OCI-LY7 (cell line): Measurements from ENCODE around the gene CYTH3. TPM values are rescaled to one million over a fixed set of nuclear protein-coding genes. Genes with fewer than 3 reads are reported as not detected.

Source experiments
- BruUV-seq: library from RNA; stranded (reverse); fragments of 400-500 nt; replicated peaks from 2 replicates; lab custom pipeline; 2021; lab: Mats Ljungman, UMichigan
- CTCF ChIA-PET: fragments of 300-600 bp; sonication (Branson Sonifier 250); formaldehyde crosslinking; loops from one replicate; lab custom pipeline; 2022; ENCODE audit warnings: antibody characterized with exemption; ENCODE audit not compliant: unreplicated experiment; lab: Charles Lee
- POLR2A ChIA-PET: fragments of 300-600 bp; sonication (Branson Sonifier 250); formaldehyde crosslinking; loops from one replicate; lab custom pipeline; 2022; ENCODE audit warnings: antibody characterized with exemption; lab: Charles Lee
- DNase-seq: peaks from one replicate; pipeline ENCODE4 v3.0.0-alpha.2; 2015; ENCODE audit warnings: low spot score
- H2AFZ ChIP-seq: fragments of 200-600 bp; sonication (generic), shearing (Covaris generic); 2 replicates; pipeline ENCODE4 v1.6.1; 2014; ENCODE audit warnings: mild to moderate bottlenecking, antibody characterized with exemption, low read length, moderate library complexity
- H3K27ac ChIP-seq: fragments of 200-600 bp; sonication (generic); 2 replicates; pipeline ENCODE4 v1.5.1; 2014; ENCODE audit warnings: mixed run types, low read depth, mild to moderate bottlenecking, moderate library complexity, low read length, inconsistent platforms; ENCODE audit not compliant: poor library complexity, severe bottlenecking
- H3K36me3 ChIP-seq: fragments of 200-600 bp; sonication (generic); 2 replicates; pipeline ENCODE4 v1.6.1; 2014; ENCODE audit warnings: mild to moderate bottlenecking, antibody characterized with exemption, low read length, moderate library complexity, mixed read lengths; ENCODE audit not compliant: insufficient read depth
- H3K4me1 ChIP-seq: fragments of 200-600 bp; sonication (generic); 2 replicates; pipeline ENCODE4 v1.5.1; 2014; ENCODE audit warnings: mild to moderate bottlenecking, low read length; ENCODE audit not compliant: insufficient read depth, poor library complexity, severe bottlenecking
- H3K4me2 ChIP-seq: fragments of 200-600 bp; sonication (generic); 2 replicates; pipeline ENCODE4 v1.6.1; 2014; ENCODE audit warnings: mild to moderate bottlenecking, low read length
- H3K4me3 ChIP-seq: fragments of 200-600 bp; sonication (generic); 2 replicates; pipeline ENCODE4 v1.5.1; 2014; ENCODE audit warnings: mild to moderate bottlenecking, low read depth, low read length; ENCODE audit not compliant: poor library complexity, severe bottlenecking
- H3K79me2 ChIP-seq: fragments of 200-600 bp; sonication (generic); 2 replicates; pipeline ENCODE4 v1.6.1; 2016; ENCODE audit warnings: low read depth, mild to moderate bottlenecking, low read length, moderate library complexity, mixed read lengths; ENCODE audit not compliant: insufficient read depth
- H3K9me2 ChIP-seq: fragments of 200-600 bp; sonication (generic); 2 replicates; pipeline ENCODE4 v1.6.1; 2016; ENCODE audit warnings: mild to moderate bottlenecking, low read length, mixed read lengths; ENCODE audit not compliant: insufficient read depth
- H3K9me3 ChIP-seq: fragments of 200-600 bp; sonication (generic); 2 replicates; pipeline ENCODE4 v1.6.1; 2014; ENCODE audit warnings: mild to moderate bottlenecking, mixed run types, low read length, mixed read lengths
- H4K20me1 ChIP-seq: fragments of 200-600 bp; sonication (generic); 2 replicates; pipeline ENCODE4 v1.6.1; 2014; ENCODE audit warnings: mild to moderate bottlenecking, antibody characterized with exemption, low read length, moderate library complexity, mixed read lengths; ENCODE audit not compliant: insufficient read depth
- EZH2phosphoT487 ChIP-seq: fragments of 200-600 bp; sonication (generic); IDR thresholded peaks from 2 replicates; pipeline ENCODE4 v1.6.1; 2018; ENCODE audit warnings: low read depth, borderline replicate concordance, mild to moderate bottlenecking, mixed run types, antibody characterized with exemption, low read length, moderate library complexity, mixed read lengths
- intact Hi-C: fragments of 100-400 bp; cut with micrococcal nuclease; formaldehyde crosslinking; loops from one replicate; pipeline ENCODE4 v1.10.0; 2022; ENCODE audit not compliant: unreplicated experiment
- total RNA-seq, 2 experiments: library from RNA; depleted of rRNA in 1 of 2; stranded (reverse); fragments of >200 nt in 1 of 2; shearing (Covaris generic) in 1 of 2; gene quantifications; 2 replicates each; pipeline ENCODE4 v1.2.3, GENCODE V29; 2014 to 2022
- TF ChIP-seq, protein P1 (sequence below): fragments of 200-600 bp; sonication (generic); conservative IDR thresholded peaks from 2 replicates; pipeline ENCODE4 v1.5.1; 2014; ENCODE audit warnings: mild to moderate bottlenecking, antibody characterized with exemption, low read length, moderate library complexity, mixed read lengths

CYTH3 gene
- total RNA-seq, 2 experiments from 2014 or later: 3.7 to 4.7 TPM

DNA sequence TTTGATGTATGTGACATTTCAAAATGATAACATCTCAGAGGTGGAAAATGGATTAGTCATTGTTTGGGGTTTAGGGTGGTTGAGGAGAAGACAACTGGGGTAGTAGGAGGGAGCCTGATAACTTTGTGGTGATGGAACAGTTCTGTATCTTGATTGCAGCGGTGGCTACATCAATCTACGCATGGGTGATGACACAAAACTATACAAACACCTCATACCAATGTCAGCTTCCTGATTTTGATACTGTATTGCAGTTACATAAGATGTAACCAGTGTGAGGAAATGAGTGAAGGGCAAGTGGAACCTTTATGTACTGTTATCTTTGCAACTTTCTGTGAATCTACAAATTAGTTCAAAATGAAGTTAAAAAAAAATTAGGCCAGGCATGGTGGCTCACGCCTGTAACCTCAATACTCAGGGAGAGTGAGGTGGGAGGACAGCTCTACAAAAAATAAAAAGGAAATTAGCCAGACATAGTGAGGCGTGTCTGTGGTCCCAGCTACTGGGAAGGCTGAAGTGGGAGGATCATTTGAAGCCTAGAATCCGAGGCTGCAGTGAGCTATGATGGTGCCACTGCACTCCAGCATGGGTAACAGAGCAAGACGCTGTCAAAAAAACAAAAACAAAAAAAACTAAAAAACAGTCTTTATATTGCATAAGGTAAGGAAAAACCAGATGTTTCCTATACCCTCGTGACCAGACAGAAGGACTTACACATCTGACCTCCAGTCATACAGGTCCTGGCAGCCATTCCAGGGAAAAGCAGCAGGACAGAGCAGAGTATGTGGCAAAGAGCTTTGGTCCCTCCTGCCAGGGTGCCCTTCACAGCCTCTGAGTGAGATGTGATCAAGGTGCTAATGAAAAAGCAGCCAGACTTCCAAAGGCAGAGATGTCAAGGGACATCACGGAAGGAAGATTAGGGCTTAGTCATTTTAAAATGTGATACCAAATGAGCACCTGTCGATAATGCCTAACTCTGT lies 50.8 kb downstream of the CYTH3 start:
- Histone ChIP-seq H3K9me3 (no peaks in the 10 kb centered on the region), H2AFZ (no peak overlapping the region), H3K36me3 (no peaks in the 10 kb centered on the region; the same call in 1 of the 2 replicates), H3K4me2 (no peak overlapping the region), H3K4me3 (no peak overlapping the region), H4K20me1 (no peaks in the 10 kb centered on the region), H3K79me2 (no peaks in the 10 kb centered on the region), H3K27ac (no peak overlapping the region), H3K4me1 (no peaks in the 10 kb centered on the region), H3K9me2 (no peaks in the 10 kb centered on the region)
- TF ChIP-seq EZH2phosphoT487: no peak
- TF ChIP-seq, protein P1, sequence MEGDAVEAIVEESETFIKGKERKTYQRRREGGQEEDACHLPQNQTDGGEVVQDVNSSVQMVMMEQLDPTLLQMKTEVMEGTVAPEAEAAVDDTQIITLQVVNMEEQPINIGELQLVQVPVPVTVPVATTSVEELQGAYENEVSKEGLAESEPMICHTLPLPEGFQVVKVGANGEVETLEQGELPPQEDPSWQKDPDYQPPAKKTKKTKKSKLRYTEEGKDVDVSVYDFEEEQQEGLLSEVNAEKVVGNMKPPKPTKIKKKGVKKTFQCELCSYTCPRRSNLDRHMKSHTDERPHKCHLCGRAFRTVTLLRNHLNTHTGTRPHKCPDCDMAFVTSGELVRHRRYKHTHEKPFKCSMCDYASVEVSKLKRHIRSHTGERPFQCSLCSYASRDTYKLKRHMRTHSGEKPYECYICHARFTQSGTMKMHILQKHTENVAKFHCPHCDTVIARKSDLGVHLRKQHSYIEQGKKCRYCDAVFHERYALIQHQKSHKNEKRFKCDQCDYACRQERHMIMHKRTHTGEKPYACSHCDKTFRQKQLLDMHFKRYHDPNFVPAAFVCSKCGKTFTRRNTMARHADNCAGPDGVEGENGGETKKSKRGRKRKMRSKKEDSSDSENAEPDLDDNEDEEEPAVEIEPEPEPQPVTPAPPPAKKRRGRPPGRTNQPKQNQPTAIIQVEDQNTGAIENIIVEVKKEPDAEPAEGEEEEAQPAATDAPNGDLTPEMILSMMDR: no peak
- ChIA-PET CTCF (no interaction called here), POLR2A (no interaction called here)
- no TSS peak for BruUV-seq
- intact Hi-C loops: no loop called here
- no peak for DNase-seq

DNA sequence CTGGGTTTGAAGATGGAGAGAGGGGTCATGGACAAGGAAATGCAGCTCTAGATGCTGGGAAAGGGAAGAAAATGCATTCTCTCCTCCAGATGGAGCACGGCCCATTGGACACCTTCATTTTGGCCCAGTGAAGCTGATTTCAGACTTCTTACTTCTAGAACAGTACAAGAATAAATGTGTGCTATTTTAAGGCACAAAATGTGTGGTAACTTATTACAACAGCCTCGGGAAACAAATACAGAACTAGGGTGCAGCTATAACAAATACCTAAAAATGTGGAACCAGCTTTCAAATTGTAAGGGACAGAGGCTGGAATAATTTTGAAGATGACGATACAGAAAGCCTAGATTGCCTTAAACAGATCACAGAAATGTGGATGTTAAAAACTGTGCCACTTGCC lies 54.1 kb downstream of the CYTH3 start:
- CTCF ChIA-PET: no interaction called here
- Histone ChIP-seq H3K9me3 (no peaks in the 10 kb centered on the region), H3K79me2 (no peaks in the 10 kb centered on the region), H3K27ac (no peak overlapping the region), H3K4me3 (no peak overlapping the region), H2AFZ (no peak overlapping the region), H3K4me1 (no peaks in the 10 kb centered on the region), H3K9me2 (no peaks in the 10 kb centered on the region), H3K36me3 (no peaks in the 10 kb centered on the region; the same call in 1 of the 2 replicates), H3K4me2 (no peak overlapping the region), H4K20me1 (no peaks in the 10 kb centered on the region)
- TF ChIP-seq, protein P1: no peak
- TF ChIP-seq EZH2phosphoT487: no peak
- no peak for DNase-seq
- POLR2A ChIA-PET: no interaction called here
- BruUV-seq: no TSS peak
- intact Hi-C loops: loop anchor here (2.0 kb wide), 1 partner anchor 14 kb away; no protein-coding TSS in a partner anchor

DNA sequence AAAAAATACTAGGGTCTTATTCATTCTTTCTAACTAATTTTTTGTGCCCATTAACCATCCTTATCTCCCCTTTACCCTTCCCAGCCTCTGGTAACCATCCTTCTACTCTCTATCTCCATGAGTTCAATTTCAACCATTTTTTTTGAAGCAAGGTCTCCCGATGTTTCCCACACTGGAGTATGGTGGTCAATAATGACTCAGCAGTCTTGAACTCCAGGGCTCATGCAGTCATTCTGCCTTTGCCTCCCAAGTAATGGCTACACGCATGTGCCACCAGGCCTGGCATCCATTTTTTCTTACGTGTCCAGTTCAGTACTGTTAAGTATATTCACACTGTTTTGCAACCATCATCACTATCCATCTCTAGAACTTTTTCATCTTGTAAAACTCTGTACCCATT lies 60.4 kb downstream of the CYTH3 start:
- no peak overlapping the region for H3K4me3 ChIP-seq
- no peak overlapping the region for H2AFZ ChIP-seq
- no peaks in the 10 kb centered on the region for H3K36me3 ChIP-seq
- intact Hi-C loops: no loop called here
- ChIA-PET CTCF (no interaction called here), POLR2A (no interaction called here)
- no peaks in the 10 kb centered on the region for H3K9me2 ChIP-seq
- H3K9me3 ChIP-seq: no peaks in the 10 kb centered on the region
- H3K27ac ChIP-seq: no peak overlapping the region
- H3K4me2 ChIP-seq: no peak overlapping the region
- TF ChIP-seq, protein P1: no peak
- no peak for TF ChIP-seq EZH2phosphoT487
- DNase-seq: no peak
- H4K20me1 ChIP-seq: no peaks in the 10 kb centered on the region
- no peaks in the 10 kb centered on the region for H3K4me1 ChIP-seq
- H3K79me2 ChIP-seq: no peaks in the 10 kb centered on the region
- BruUV-seq: no TSS peak
